HCT116 (cell line): ENCODE measurements around the gene CNTNAP2. TPM values are rescaled to one million over a fixed set of nuclear protein-coding genes. Genes with fewer than 3 reads are reported as not detected.

Experiments
- ATAC-seq: fragments of 200-7000 bp; cut with Tn5 transposase; 2 replicates; pipeline ENCODE4 v1.9.1; 2020; ENCODE audit warnings: mild to moderate bottlenecking, moderate library complexity
- BruUV-seq: library from RNA; stranded (reverse); fragments of 400-500 nt; replicated peaks from 2 replicates; lab custom pipeline; 2021; lab: Mats Ljungman, UMichigan
- CTCF ChIA-PET: fragments of 300-600 bp; sonication (Branson Sonifier 250); formaldehyde crosslinking; loops from one replicate; lab custom pipeline; 2021; ENCODE audit warnings: antibody characterized with exemption; lab: Charles Lee
- POLR2A ChIA-PET: fragments of 300-600, 350-600 bp; sonication (Branson Sonifier 250); formaldehyde crosslinking; loops from one replicate; lab custom pipeline; 2021; ENCODE audit warnings: antibody characterized with exemption; lab: Charles Lee
- RAD21 ChIA-PET, 2 experiments: fragments of 300-600 bp; sonication (Branson Sonifier 250); formaldehyde crosslinking; loops; one replicate each; lab custom pipeline; 2023; ENCODE audit warnings: low total read pairs in 2 of 2; ENCODE audit not compliant: uncharacterized antibody in 2 of 2, unreplicated experiment in 2 of 2, low non-redundant PET in 1 of 2; lab: Charles Lee
- DNase-seq: peaks from one replicate; pipeline ENCODE4 v3.0.0-alpha.2; 2010; ENCODE audit warnings: low read depth, low spot score
- H2AFZ ChIP-seq: fragments of 200-600 bp; shearing (Covaris generic), sonication (generic); 2 replicates; pipeline ENCODE4 v1.6.1; 2017; ENCODE audit warnings: low read depth, mixed run types, mixed read lengths, antibody characterized with exemption, low read length; ENCODE audit not compliant: poor library complexity, severe bottlenecking
- H3K27ac ChIP-seq: 2 replicates; pipeline ENCODE4 v1.5.1; 2012; ENCODE audit warnings: low read depth, low read length
- H3K27me3 ChIP-seq: fragments of 200-600 bp; sonication (generic); 2 replicates; pipeline ENCODE4 v1.6.1; 2016; ENCODE audit warnings: mixed run types, low read length, mixed read lengths; ENCODE audit not compliant: insufficient read depth
- H3K36me3 ChIP-seq, 2 experiments: fragments of 200-500 bp in 1 of 2; fragments of 200-600 bp in 1 of 2; sonication (Bioruptor generic) in 1 of 2; sonication (generic) in 1 of 2; 2 replicates each; pipeline versions ENCODE4 v1.5.1 to v1.6.1; 2014 to 2016; ENCODE audit warnings: low read length in 2 of 2, inconsistent platforms in 1 of 2, mixed read lengths in 1 of 2, mixed run types in 1 of 2; ENCODE audit not compliant: insufficient read depth in 2 of 2, control insufficient read depth in 1 of 2
- H3K4me1 ChIP-seq, 2 experiments: fragments of 200-600 bp in 1 of 2; sonication (generic) in 1 of 2; 2 replicates each; pipeline versions ENCODE4 v1.5.1 to v1.6.1; 2012 to 2017; ENCODE audit warnings: low read length in 2 of 2, inconsistent platforms in 1 of 2, mild to moderate bottlenecking in 1 of 2, mixed read lengths in 1 of 2, mixed run types in 1 of 2, moderate library complexity in 1 of 2; ENCODE audit not compliant: insufficient read depth in 2 of 2, control insufficient read depth in 1 of 2
- H3K4me2 ChIP-seq: fragments of 200-600 bp; sonication (generic); 2 replicates; pipeline ENCODE4 v1.6.1; 2017; ENCODE audit warnings: mixed run types, low read length, mixed read lengths
- H3K4me3 ChIP-seq, 2 experiments: fragments of 200-600 bp in 1 of 2; sonication (generic) in 1 of 2; replicated peaks in 1 of 2; 2 replicates each; pipeline ENCODE4 v1.5.1; 2011 to 2016; ENCODE audit warnings: low read length in 2 of 2, control low read depth in 1 of 2, low read depth in 1 of 2, mild to moderate bottlenecking in 1 of 2, mixed read lengths in 1 of 2, mixed run types in 1 of 2
- H3K79me2 ChIP-seq: fragments of 200-600 bp; sonication (generic); 2 replicates; pipeline ENCODE4 v1.6.1; 2017; ENCODE audit warnings: mild to moderate bottlenecking, mixed run types, low read length, moderate library complexity, mixed read lengths; ENCODE audit not compliant: insufficient read depth
- H3K9ac ChIP-seq: fragments of 200-600 bp; sonication (generic); 2 replicates; pipeline ENCODE4 v1.6.1; 2016; ENCODE audit warnings: low read length, mixed read lengths
- H3K9me2 ChIP-seq: fragments of 200-600 bp; sonication (generic), shearing (Covaris generic); 2 replicates; pipeline ENCODE4 v1.6.1; 2017; ENCODE audit warnings: mixed run types, mild to moderate bottlenecking, moderate library complexity; ENCODE audit not compliant: insufficient read depth
- H3K9me3 ChIP-seq, 2 experiments: fragments of 200-500 bp in 1 of 2; fragments of 200-600 bp in 1 of 2; sonication (Bioruptor generic) in 1 of 2; sonication (generic) in 1 of 2; 2 replicates each; pipeline ENCODE4 v1.6.1; 2014 to 2017; ENCODE audit warnings: low read length in 2 of 2, mixed read lengths in 2 of 2, inconsistent platforms in 1 of 2, low read depth in 1 of 2, mild to moderate bottlenecking in 1 of 2, mixed run types in 1 of 2, moderate library complexity in 1 of 2; ENCODE audit not compliant: control insufficient read depth in 1 of 2, insufficient read depth in 1 of 2
- H4K20me1 ChIP-seq: fragments of 200-600 bp; sonication (generic), shearing (Covaris generic); 2 replicates; pipeline ENCODE4 v1.6.1; 2017; ENCODE audit warnings: mixed run types, mild to moderate bottlenecking, moderate library complexity; ENCODE audit not compliant: insufficient read depth
- CEBPB ChIP-seq: IDR thresholded peaks from 2 replicates; pipeline ENCODE4 v1.6.1; 2012; ENCODE audit warnings: low read depth
- EZH2 ChIP-seq: fragments of 200-600 bp; sonication (generic); IDR thresholded peaks from 2 replicates; pipeline ENCODE4 v1.6.1; 2017; ENCODE audit warnings: antibody characterized with exemption, mixed run types
- EZH2phosphoT487 ChIP-seq: fragments of 200-600 bp; IDR thresholded peaks from 2 replicates; pipeline ENCODE4 v1.6.1; 2018; ENCODE audit warnings: antibody characterized with exemption, borderline replicate concordance
- POLR2AphosphoS5 ChIP-seq: IDR thresholded peaks from 2 replicates; pipeline ENCODE4 v1.6.1; 2011; ENCODE audit warnings: mild to moderate bottlenecking, low read depth, low read length, moderate library complexity
- RAD21 ChIP-seq: IDR thresholded peaks from 2 replicates; pipeline ENCODE4 v1.6.1; 2012; ENCODE audit warnings: low read depth, mild to moderate bottlenecking
- SP1 ChIP-seq: IDR thresholded peaks from 2 replicates; pipeline ENCODE4 v1.6.1; 2012; ENCODE audit warnings: low read depth
- SRF ChIP-seq: IDR thresholded peaks from 2 replicates; pipeline ENCODE4 v1.6.1; 2012; ENCODE audit warnings: low read depth
- TCF7L2 ChIP-seq: IDR thresholded peaks from 2 replicates; pipeline ENCODE4 v1.7.0; 2011; ENCODE audit warnings: borderline replicate concordance, inconsistent platforms; ENCODE audit not compliant: insufficient read depth, insufficient read length; ENCODE audit errors: extremely low read depth
- YY1 ChIP-seq: IDR thresholded peaks from 2 replicates; pipeline ENCODE4 v1.6.1; 2011; ENCODE audit warnings: low read length, low read depth, moderate library complexity, mild to moderate bottlenecking; ENCODE audit not compliant: insufficient replicate concordance; ENCODE audit errors: extremely low read depth
- ZBTB33 ChIP-seq: IDR thresholded peaks from 2 replicates; pipeline ENCODE4 v1.6.1; 2011; ENCODE audit warnings: mild to moderate bottlenecking, low read length, moderate library complexity; ENCODE audit not compliant: insufficient replicate concordance; ENCODE audit errors: extremely low read depth
- ZFX ChIP-seq: fragments of 450-650 bp; IDR thresholded peaks from 2 replicates; pipeline ENCODE4 v1.6.1; 2017
- intact Hi-C: fragments of 100-400 bp; cut with micrococcal nuclease; formaldehyde crosslinking; loops from 2 replicates; pipeline ENCODE4 v1.10.0; 2022
- total RNA-seq: library from RNA; stranded (reverse); gene quantifications from one replicate; pipeline ENCODE4 v1.2.1, GENCODE V29; 2021; ENCODE audit not compliant: unreplicated experiment
- TF ChIP-seq, protein P1 (sequence below), 3 experiments: fragments of 200-600 bp in 1 of 3; sonication (generic) in 1 of 3; IDR thresholded peaks in 2 of 3; conservative IDR thresholded peaks in 1 of 3; 2 replicates each; pipeline ENCODE4 v1.5.1; 2012 to 2017; ENCODE audit warnings: low read depth in 2 of 3, low read length in 2 of 3, antibody characterized with exemption in 1 of 3, borderline replicate concordance in 1 of 3, control low read depth in 1 of 3, mild to moderate bottlenecking in 1 of 3, mixed read lengths in 1 of 3, mixed run types in 1 of 3, moderate library complexity in 1 of 3; ENCODE audit not compliant: insufficient read depth in 1 of 3
- TF ChIP-seq, protein P2 (sequence below): IDR thresholded peaks from 2 replicates; pipeline ENCODE4 v1.6.1; 2012; ENCODE audit warnings: low read depth

Gene CNTNAP2
- total RNA-seq, 1 experiment from 2014 or later, result 0.37 TPM

DNA sequence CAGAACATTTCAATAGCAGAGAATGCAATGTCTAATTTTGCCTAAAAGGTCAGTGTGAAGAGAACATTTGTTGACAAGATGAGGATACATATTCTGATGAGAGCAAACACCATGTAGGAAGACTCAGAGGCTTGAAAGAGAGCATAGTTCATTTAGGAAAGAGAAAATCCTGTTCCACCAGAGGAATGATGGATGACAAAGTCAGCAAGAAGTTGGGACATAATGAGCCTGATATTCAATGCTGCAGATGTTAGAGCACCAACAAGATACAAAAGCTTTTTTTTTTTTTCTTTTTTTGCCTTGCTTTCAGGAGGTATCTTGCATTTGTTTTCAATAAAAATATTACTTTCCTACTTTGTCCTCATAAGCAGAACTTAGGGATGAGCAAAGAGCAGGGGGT, 1522.0 kb downstream of the CNTNAP2 start:
- Histone ChIP-seq H3K27me3 (no peaks in the 10 kb centered on the region), H3K27ac (no peak overlapping the region), H3K9ac (no peak overlapping the region), H3K9me2 (no peaks in the 10 kb centered on the region), H2AFZ (no peak overlapping the region), H3K4me3 (no peak overlapping the region), H3K4me2 (no peak overlapping the region), H4K20me1 (no peaks in the 10 kb centered on the region; the same call in 1 of the 2 replicates), H3K79me2 (no peaks in the 10 kb centered on the region), H3K4me1 (no peaks in the 10 kb centered on the region), H3K9me3 (peaks cover 0 to 9% of the 10 kb centered on the region in 2 experiments; a peak in 2 of 4 replicates), H3K36me3 (no peaks in the 10 kb centered on the region)
- ATAC-seq (no peak), DNase-seq (no peak)
- TF ChIP-seq, protein P1, sequence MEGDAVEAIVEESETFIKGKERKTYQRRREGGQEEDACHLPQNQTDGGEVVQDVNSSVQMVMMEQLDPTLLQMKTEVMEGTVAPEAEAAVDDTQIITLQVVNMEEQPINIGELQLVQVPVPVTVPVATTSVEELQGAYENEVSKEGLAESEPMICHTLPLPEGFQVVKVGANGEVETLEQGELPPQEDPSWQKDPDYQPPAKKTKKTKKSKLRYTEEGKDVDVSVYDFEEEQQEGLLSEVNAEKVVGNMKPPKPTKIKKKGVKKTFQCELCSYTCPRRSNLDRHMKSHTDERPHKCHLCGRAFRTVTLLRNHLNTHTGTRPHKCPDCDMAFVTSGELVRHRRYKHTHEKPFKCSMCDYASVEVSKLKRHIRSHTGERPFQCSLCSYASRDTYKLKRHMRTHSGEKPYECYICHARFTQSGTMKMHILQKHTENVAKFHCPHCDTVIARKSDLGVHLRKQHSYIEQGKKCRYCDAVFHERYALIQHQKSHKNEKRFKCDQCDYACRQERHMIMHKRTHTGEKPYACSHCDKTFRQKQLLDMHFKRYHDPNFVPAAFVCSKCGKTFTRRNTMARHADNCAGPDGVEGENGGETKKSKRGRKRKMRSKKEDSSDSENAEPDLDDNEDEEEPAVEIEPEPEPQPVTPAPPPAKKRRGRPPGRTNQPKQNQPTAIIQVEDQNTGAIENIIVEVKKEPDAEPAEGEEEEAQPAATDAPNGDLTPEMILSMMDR (IDR thresholded peaks at IDR 0.05 in 2 of 3, conservative IDR thresholded peaks at IDR 0.05 in 1 of 3; ENCODE audit: borderline replicate concordance in 1 of 3, insufficient read depth in 1 of 3, low read depth in 2 of 3, low read length in 2 of 3), result no peak
- TF ChIP-seq YY1 (no peak), TCF7L2 (no peak), RAD21 (no peak), EZH2 (no peak), EZH2phosphoT487 (no peak), ZFX (no peak), ZBTB33 (no peak), CEBPB (no peak), SRF (no peak), POLR2AphosphoS5 (no peak), SP1 (no peak)
- TF ChIP-seq, protein P2, sequence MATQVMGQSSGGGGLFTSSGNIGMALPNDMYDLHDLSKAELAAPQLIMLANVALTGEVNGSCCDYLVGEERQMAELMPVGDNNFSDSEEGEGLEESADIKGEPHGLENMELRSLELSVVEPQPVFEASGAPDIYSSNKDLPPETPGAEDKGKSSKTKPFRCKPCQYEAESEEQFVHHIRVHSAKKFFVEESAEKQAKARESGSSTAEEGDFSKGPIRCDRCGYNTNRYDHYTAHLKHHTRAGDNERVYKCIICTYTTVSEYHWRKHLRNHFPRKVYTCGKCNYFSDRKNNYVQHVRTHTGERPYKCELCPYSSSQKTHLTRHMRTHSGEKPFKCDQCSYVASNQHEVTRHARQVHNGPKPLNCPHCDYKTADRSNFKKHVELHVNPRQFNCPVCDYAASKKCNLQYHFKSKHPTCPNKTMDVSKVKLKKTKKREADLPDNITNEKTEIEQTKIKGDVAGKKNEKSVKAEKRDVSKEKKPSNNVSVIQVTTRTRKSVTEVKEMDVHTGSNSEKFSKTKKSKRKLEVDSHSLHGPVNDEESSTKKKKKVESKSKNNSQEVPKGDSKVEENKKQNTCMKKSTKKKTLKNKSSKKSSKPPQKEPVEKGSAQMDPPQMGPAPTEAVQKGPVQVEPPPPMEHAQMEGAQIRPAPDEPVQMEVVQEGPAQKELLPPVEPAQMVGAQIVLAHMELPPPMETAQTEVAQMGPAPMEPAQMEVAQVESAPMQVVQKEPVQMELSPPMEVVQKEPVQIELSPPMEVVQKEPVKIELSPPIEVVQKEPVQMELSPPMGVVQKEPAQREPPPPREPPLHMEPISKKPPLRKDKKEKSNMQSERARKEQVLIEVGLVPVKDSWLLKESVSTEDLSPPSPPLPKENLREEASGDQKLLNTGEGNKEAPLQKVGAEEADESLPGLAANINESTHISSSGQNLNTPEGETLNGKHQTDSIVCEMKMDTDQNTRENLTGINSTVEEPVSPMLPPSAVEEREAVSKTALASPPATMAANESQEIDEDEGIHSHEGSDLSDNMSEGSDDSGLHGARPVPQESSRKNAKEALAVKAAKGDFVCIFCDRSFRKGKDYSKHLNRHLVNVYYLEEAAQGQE, result no peak
- intact Hi-C loops, result no loop called here
- ChIA-PET CTCF (no interaction called here), POLR2A (no interaction called here), RAD21 (no interaction called here)
- no TSS peak for BruUV-seq
